ENCODE measurements around the gene SOWAHB.

SOWAHB gene

GRCh38 chr4:76856243-76857073, 41.5 kb downstream of the SOWAHB start:
- TF ChIP-seq CTCF (IDR thresholded peaks at IDR 0.05): no peak

- TF ChIP-seq CTCF (IDR thresholded peaks at IDR 0.05): no peak
Measured at GRCh38 chr4:76854858-76855257, 43.1 kb downstream of the SOWAHB start.

- TF ChIP-seq CTCF (IDR thresholded peaks at IDR 0.05): no peak
Measured at GRCh38 chr4:76851375-76851774, 46.6 kb downstream of the SOWAHB start.

GRCh38 chr4:76850010-76850441, 47.9 kb downstream of the SOWAHB start:
- no peak for TF ChIP-seq CTCF (IDR thresholded peaks at IDR 0.05)
